ENCODE data around the gene ARHGDIB. TPM values are rescaled to one million over a fixed set of nuclear protein-coding genes. Genes with fewer than 3 reads are reported as not detected.

The ARHGDIB gene
- total and polyA plus RNA-seq, 5 donors from 2014 or later = 1,263 to 4,641 (median 3,646) TPM

Other genes with a start within 250 kb of the ARHGDIB start
- 119 TPM for gene WBP11, start 158.1 kb downstream of the ARHGDIB start, total RNA-seq
- gene WBP11, start 158.1 kb downstream of the ARHGDIB start, polyA plus RNA-seq = 10 to 100 TPM; 50.7 to 61.0 (median 56.0) TPM
- gene C12orf60, start 157.9 kb downstream of the ARHGDIB start, total RNA-seq = 0.54 TPM
- gene C12orf60, start 157.9 kb downstream of the ARHGDIB start, polyA plus RNA-seq = 1 to 10 TPM; 1.4 to 2.8 (median 1.7) TPM
- gene SMCO3, start 147.4 kb downstream of the ARHGDIB start, total RNA-seq = not detected
- under 1 TPM in 2 of 4 donors, not detected in 2; 0.08 to 0.09 TPM for gene SMCO3, start 147.4 kb downstream of the ARHGDIB start, polyA plus RNA-seq
- gene ART4, start 118.1 kb downstream of the ARHGDIB start, total RNA-seq = not detected
- not detected for gene ART4, start 118.1 kb downstream of the ARHGDIB start, polyA plus RNA-seq
- gene MGP, start 75.7 kb downstream of the ARHGDIB start, total RNA-seq = 2.6 TPM
- gene MGP, start 75.7 kb downstream of the ARHGDIB start, polyA plus RNA-seq = under 1 TPM in 2 of 4 donors, not detected in 2; 0.59 to 0.64 TPM
- 25.4 TPM for gene ERP27, start 23.1 kb downstream of the ARHGDIB start, total RNA-seq
- 1 to 10 TPM; 5.3 to 8.0 (median 6.2) TPM for gene ERP27, start 23.1 kb downstream of the ARHGDIB start, polyA plus RNA-seq
- not detected for gene PDE6H, start 11.4 kb upstream of the ARHGDIB start, total RNA-seq
- not detected for gene PDE6H, start 11.4 kb upstream of the ARHGDIB start, polyA plus RNA-seq